ENCODE results near the gene ADORA1. TPM values are rescaled to one million over a fixed set of nuclear protein-coding genes. Genes with fewer than 3 reads are reported as not detected.

Gene ADORA1
- total and polyA plus RNA-seq, 4 donors, result 0.33 to 1.1 (median 0.37) TPM

- no peak overlapping the region for H3K4me3 ChIP-seq (ENCODE audit: low read depth in 1 of 3, low read length in 3 of 3)
- H3K27me3 ChIP-seq (ENCODE audit: control insufficient read depth in 4 of 4, insufficient read depth in 4 of 4, low read length in 3 of 4), result no peaks in the 10 kb centered on the region
- 92% methylated on average over 3 of the region's 3 CpGs for WGBS
- no peaks in the 10 kb centered on the region for H3K36me3 ChIP-seq (ENCODE audit: control insufficient read depth in 4 of 4, insufficient read depth in 3 of 4, low read depth in 1 of 4, low read length in 3 of 4)
- TF ChIP-seq, protein P1, sequence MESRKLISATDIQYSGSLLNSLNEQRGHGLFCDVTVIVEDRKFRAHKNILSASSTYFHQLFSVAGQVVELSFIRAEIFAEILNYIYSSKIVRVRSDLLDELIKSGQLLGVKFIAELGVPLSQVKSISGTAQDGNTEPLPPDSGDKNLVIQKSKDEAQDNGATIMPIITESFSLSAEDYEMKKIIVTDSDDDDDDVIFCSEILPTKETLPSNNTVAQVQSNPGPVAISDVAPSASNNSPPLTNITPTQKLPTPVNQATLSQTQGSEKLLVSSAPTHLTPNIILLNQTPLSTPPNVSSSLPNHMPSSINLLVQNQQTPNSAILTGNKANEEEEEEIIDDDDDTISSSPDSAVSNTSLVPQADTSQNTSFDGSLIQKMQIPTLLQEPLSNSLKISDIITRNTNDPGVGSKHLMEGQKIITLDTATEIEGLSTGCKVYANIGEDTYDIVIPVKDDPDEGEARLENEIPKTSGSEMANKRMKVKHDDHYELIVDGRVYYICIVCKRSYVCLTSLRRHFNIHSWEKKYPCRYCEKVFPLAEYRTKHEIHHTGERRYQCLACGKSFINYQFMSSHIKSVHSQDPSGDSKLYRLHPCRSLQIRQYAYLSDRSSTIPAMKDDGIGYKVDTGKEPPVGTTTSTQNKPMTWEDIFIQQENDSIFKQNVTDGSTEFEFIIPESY (IDR thresholded peaks at IDR 0.05), result no peak
- TF ChIP-seq YY1 (IDR thresholded peaks at IDR 0.05) (no peak), FOXA2 (IDR thresholded peaks at IDR 0.05) (no peak), HNF4G (IDR thresholded peaks at IDR 0.05) (no peak), RAD21 (IDR thresholded peaks at IDR 0.05) (no peak), GABPA (IDR thresholded peaks at IDR 0.05 in 1 of 2, conservative IDR thresholded peaks at IDR 0.05 in 1 of 2) (no peak), FOXA1 (IDR thresholded peaks at IDR 0.05) (no peak), RXRA (IDR thresholded peaks at IDR 0.05) (no peak), SP1 (IDR thresholded peaks at IDR 0.05) (no peak), HNF4A (conservative IDR thresholded peaks at IDR 0.05) (no peak), JUND (IDR thresholded peaks at IDR 0.05) (no peak), EGR1 (IDR thresholded peaks at IDR 0.05; ENCODE audit: low read depth in 2 of 2) (no peak), TAF1 (conservative IDR thresholded peaks at IDR 0.05) (no peak), ATF3 (IDR thresholded peaks at IDR 0.05) (no peak), NR2F2 (IDR thresholded peaks at IDR 0.05) (no peak)
- TF ChIP-seq, protein P2, sequence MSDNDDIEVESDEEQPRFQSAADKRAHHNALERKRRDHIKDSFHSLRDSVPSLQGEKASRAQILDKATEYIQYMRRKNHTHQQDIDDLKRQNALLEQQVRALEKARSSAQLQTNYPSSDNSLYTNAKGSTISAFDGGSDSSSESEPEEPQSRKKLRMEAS (IDR thresholded peaks at IDR 0.05), result no peak
- TF ChIP-seq, protein P3, sequence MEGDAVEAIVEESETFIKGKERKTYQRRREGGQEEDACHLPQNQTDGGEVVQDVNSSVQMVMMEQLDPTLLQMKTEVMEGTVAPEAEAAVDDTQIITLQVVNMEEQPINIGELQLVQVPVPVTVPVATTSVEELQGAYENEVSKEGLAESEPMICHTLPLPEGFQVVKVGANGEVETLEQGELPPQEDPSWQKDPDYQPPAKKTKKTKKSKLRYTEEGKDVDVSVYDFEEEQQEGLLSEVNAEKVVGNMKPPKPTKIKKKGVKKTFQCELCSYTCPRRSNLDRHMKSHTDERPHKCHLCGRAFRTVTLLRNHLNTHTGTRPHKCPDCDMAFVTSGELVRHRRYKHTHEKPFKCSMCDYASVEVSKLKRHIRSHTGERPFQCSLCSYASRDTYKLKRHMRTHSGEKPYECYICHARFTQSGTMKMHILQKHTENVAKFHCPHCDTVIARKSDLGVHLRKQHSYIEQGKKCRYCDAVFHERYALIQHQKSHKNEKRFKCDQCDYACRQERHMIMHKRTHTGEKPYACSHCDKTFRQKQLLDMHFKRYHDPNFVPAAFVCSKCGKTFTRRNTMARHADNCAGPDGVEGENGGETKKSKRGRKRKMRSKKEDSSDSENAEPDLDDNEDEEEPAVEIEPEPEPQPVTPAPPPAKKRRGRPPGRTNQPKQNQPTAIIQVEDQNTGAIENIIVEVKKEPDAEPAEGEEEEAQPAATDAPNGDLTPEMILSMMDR (IDR thresholded peaks at IDR 0.05; ENCODE audit: low read depth, low read length, missing input control), result no peak
- TF ChIP-seq, protein P4, sequence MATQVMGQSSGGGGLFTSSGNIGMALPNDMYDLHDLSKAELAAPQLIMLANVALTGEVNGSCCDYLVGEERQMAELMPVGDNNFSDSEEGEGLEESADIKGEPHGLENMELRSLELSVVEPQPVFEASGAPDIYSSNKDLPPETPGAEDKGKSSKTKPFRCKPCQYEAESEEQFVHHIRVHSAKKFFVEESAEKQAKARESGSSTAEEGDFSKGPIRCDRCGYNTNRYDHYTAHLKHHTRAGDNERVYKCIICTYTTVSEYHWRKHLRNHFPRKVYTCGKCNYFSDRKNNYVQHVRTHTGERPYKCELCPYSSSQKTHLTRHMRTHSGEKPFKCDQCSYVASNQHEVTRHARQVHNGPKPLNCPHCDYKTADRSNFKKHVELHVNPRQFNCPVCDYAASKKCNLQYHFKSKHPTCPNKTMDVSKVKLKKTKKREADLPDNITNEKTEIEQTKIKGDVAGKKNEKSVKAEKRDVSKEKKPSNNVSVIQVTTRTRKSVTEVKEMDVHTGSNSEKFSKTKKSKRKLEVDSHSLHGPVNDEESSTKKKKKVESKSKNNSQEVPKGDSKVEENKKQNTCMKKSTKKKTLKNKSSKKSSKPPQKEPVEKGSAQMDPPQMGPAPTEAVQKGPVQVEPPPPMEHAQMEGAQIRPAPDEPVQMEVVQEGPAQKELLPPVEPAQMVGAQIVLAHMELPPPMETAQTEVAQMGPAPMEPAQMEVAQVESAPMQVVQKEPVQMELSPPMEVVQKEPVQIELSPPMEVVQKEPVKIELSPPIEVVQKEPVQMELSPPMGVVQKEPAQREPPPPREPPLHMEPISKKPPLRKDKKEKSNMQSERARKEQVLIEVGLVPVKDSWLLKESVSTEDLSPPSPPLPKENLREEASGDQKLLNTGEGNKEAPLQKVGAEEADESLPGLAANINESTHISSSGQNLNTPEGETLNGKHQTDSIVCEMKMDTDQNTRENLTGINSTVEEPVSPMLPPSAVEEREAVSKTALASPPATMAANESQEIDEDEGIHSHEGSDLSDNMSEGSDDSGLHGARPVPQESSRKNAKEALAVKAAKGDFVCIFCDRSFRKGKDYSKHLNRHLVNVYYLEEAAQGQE (IDR thresholded peaks at IDR 0.05), result no peak
- H3K4me1 ChIP-seq (ENCODE audit: control insufficient read depth in 4 of 4, insufficient read depth in 4 of 4, low read length in 3 of 4), result no peaks in the 10 kb centered on the region
- H3K9me3 ChIP-seq (ENCODE audit: control insufficient read depth in 4 of 4, low read length in 3 of 4), result no peaks in the 10 kb centered on the region
- H3K9ac ChIP-seq (ENCODE audit: low read depth in 1 of 2, low read length in 2 of 2), result no peak overlapping the region
- no peak overlapping the region for H3K27ac ChIP-seq (ENCODE audit: low read depth in 1 of 2, low read length in 2 of 2)
- DNase-seq (ENCODE audit: low spot score), result no peak
Measured at GRCh38 chr1:203138066-203138465, 10.5 kb downstream of the ADORA1 start.
